ENCODE data around the gene ACTG1.
A peak's percentile ranks its signal among the peaks of the same experiment; 100 is the strongest.

Gene ACTG1

GRCh38 chr17:81517339-81518112 is 4.9 kb upstream of the ACTG1 start:
- no peak for DNase-seq (ENCODE audit: low spot score)

DNA sequence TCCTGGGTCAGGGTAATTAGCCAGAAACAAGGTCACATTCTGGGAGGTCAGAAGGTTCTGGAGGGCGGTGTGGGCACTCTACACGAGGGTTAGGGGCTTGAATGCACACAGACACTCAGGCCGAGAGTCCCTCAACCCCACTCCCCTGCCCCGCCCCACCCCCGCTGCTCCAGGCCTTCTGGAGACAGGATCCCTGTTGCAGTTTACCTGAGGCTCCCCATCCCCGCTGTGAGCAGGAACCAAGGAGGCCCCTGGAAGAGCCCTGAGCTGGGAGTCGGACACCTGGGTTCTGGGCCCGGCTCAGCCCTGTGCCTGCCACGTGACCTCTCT is 4.4 kb upstream of the ACTG1 start:
- no peak for DNase-seq (ENCODE audit: low spot score)

DNA sequence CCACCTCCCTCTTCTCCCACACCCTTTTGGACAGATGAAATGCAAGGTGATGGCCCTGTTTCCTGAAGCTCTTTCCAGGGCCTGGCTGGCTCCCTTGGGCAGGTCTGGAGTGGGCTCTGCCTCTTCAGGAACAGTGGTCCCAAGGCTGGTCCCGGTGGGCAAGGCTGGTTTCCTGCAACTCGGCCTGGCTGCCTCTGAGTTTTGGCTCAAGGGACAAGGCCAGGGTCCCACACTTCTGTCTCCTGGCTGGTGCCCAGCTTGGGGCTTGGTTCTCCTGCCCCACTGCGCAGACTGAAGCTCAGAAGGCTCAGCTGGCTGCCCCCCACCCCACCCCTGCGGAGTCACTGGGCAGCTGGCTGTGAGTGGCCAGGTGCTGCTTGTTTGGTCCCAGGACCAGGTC is 3.8 kb upstream of the ACTG1 start:
- no peak for DNase-seq (ENCODE audit: low spot score)

GRCh38 chr17:81515530-81516041 is 3.0 kb upstream of the ACTG1 start:
- DNase-seq (ENCODE audit: low spot score), result no peak

DNA sequence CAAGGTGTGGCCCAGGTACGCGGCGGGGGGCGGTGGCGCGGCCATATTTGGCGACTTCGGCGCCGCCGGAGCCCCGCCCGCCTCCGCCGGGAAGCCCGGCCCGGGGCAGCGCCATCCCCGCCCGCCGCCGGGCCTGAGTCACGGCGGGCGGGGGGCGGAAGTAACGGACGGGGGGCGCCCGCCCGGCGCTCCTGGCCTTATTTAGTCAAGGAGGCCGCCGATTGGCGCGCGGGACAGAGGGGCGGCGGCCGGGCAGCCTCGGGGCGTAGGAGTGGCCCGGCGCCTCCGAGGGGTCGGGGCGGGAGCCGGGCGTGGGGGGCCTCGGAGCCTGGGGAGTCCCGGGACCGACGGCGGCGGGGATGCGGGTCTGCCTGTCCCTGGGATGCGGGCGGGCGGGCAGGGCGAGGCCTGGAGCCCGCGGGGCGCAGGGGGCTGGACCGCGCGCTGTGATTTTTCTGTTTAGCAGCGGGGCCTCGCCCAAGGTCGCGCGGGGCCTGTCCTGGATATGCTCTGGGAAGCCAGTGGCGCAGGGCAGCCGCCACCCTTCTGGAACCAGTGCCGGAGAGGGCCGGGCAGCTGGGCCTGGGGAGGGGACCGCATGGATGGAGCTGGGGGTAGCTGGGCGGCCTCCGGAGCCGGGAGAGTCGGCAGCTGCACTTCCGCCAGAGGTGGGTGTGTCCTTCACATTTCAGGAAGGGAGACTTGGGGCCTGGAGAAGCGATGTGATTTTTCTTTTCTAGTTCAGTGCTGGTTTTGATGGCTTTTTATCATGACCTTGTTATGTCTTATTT is 2.3 kb upstream of the ACTG1 start:
- DNase-seq (ENCODE audit: low spot score), result peak; percentile 48

DNA sequence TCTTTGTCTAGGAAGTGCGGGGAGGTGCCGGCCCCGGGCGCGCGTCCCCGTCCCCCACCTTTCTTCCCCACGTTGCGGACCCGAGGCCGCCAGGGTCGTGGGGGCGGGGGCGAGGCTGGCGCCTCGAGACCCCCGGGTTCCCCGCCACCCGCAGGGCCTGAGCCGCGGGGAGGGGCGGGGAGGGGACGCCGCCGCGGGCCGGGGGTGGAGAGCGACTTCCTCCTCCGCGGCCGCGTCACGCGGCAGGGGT is 1.8 kb upstream of the ACTG1 start:
- no peak for DNase-seq (ENCODE audit: low spot score)

DNA sequence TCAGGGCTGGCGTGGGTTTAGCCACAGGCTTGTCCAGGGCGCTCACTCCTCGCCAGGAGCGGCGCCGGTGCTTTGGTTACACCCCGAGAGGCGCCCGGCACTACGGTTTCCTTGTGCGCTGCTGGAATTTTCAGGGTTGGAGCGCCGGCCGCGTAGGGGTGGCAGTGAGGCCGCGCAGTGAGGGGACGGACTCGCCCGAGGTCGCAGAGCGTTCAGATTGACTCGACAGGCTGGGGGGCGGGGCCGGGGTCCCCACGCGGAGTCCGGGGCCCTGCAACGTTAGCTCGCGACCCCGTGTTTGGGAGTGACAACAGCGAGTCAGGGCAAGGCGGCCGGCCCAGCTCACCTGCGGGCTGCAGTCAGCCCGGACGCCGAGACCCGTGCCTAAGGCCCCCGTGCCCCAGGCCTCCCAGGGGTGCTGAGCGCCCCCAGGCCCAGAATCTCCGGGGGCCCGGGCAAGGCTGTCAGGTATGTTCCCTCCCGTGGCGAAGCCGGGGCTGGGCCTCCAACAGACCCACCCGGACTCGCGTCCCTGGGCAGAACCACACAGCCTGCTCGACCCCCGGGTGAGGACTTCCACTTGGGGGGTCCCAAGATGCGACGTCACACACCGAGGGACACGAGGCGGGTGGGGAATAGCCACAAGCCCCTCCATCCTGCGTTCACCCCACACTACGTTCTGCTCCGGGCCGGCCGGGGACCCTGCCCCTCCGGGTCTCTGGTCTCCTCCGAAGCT is 1.3 kb upstream of the ACTG1 start:
- DNase-seq (ENCODE audit: low spot score), result peak; percentile 52

- DNase-seq (ENCODE audit: low spot score), result peak; percentile 49
Measured at GRCh38 chr17:81513372-81513752, 763 bp upstream of the ACTG1 start.

- no peak for DNase-seq (ENCODE audit: low spot score)
Measured at GRCh38 chr17:81511804-81512561, 616 bp downstream of the ACTG1 start.

DNA sequence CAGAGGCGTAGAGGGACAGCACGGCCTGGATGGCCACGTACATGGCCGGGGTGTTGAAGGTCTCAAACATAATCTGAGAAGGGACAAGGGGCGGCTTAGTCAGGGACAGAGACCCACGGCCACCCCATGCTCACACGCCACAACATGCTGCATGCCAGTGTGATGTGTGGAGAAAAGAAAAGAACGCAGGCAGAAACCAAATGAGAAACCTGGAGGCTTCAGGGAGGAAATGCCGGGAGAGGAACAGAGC is 1.1 kb downstream of the ACTG1 start:
- no peak for DNase-seq (ENCODE audit: low spot score)

GRCh38 chr17:81510785-81511553 is 1.6 kb downstream of the ACTG1 start:
- no peak for DNase-seq (ENCODE audit: low spot score)

DNA sequence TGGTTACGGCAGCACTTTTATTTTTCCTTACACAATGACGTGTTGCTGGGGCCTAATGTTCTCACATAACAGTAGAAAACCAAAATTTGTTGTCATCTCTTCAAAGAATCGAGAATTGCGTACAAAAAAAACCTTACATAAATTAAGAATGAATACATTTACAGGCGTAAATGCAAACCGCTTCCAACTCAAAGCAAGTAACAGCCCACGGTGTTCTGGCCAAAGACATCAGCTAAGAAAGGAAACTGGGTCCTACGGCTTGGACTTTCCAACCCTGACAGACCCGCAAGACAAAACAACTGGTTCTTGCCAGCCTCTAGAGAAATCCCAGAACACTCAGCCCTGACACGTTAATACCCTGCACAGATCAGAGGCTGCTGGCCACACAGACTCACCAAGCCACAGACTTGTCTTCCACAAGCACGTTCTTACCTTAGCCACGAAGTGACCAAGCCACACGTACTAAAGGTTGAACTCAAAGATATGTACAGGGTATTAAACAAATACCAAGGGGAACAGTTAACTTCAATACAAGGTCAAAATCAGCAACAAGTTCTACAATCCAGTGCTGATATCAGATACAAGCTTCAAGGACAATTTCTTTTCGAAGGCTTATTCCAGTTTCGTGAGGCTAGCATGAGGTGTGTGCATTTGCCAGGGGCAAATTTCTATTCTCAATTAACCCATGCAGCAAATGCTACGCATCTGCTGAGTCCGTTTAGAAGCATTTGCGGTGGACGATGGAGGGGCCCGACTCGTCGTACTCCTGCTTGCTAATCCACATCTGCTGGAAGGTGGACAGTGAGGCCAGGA is 2.4 kb downstream of the ACTG1 start:
- DNase-seq (ENCODE audit: low spot score), result no peak

DNA sequence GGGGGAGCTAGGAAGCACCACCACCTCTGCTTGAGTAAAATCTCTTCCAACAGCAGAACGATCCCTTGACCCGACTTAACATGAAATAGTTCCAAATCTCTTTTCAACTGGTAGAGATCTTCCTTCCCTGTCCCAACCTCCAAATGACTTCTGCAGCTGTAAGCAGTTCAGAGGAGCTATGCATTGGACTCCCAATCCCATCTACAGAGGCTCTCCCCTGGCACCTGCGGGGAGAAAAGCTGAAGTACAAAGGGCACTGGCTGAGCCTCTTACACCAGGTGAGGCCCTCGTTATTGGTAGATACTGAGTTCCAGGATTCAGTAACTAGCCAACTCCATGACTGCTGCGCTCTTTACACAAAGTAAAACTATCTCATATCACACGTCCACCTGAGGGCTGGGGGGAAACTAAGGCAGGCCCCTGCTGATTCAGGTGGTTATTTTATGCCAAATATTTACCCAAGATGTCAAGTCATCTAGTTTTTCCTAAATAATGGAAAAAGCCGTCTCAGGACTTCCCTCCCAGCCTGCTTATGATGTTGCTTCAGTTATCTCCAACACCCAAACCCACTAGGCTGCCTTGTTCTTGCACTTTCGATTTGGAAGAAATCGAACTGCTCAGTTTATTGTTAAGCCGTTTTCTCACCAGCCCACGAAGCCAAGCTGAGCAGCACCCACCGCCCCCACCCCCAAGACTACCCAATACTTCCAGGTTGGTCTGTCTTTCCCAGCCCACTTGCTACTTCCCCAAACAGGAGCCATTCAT is 3.2 kb downstream of the ACTG1 start:
- no peak for DNase-seq (ENCODE audit: low spot score)

DNA sequence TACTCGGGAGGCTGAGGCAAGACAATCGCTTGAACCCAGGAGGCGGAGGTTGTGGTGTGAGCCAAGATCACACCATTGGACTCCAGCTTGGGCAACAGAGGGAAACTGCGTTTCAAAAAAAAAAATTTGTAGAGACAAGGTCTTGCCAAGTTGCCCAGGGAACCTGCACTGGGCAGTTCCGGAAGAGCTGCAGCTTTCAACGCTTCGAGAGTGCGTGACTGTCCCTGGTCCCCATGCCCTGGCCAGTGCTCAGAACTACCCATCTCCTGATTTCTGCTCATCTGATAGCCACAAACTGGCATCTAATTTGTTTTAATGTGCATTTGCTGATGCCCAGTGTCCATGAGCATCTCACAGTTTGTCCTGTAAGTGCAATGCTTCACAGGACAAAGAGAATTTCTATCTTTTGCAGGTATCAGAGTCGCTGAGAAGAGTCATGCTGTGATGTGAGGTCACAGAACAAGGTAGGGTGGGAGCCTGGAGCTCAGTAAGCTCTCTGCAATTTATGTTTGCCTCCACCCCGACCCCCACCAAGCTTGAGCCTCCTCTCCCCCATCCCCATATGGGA is 3.9 kb downstream of the ACTG1 start:
- no peak for DNase-seq (ENCODE audit: low spot score)

GRCh38 chr17:81503619-81504018 is 9.0 kb downstream of the ACTG1 start:
- no peak for DNase-seq (ENCODE audit: low spot score)

DNA sequence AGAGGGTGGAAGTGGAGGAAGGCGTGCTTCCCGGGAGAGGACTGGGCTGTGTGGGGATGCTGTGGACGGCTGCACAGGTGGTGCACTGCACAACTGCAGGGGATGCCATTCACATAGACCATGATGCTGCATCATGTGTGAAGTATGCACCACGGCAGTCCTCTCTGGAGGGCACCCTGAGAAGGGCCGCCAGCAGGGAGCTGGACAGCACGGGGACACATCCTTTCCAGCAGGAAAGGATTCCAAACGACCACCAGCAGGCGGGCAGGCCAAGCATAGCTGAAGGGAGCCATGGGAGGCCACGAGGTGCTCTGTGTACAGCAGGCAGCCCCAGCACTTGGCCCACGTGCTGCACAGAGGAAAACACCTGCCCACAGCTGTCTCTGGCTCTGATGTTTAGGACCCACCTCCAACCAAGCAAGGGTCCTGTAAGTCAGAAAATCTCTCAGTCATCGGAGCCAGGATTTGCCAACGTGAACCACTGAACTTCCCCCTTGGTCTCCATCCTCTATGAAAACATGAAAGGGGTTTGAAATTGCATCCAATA is 10.1 kb downstream of the ACTG1 start:
- no peak for DNase-seq (ENCODE audit: low spot score)

DNA sequence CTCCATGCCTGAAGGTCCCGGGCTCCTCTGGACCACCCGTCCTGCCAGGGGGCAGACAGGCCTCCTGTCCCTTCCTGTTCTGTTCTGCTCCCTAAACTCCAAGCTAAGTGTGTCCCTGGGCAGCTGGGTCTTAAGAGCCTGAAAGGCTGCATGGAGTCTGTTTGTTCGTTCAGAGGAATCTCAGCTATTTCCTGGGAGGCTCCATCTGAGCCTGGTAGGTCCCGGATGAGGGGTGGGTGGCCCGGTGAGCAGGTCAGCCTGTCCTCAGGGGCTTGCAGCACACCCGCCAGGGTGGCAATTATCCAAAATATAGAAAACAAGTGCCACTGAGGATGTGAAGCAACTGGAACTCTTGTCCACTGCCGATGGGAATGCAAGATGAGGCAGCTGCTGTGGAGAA is 12.6 kb downstream of the ACTG1 start:
- no peak for DNase-seq (ENCODE audit: low spot score)

DNA sequence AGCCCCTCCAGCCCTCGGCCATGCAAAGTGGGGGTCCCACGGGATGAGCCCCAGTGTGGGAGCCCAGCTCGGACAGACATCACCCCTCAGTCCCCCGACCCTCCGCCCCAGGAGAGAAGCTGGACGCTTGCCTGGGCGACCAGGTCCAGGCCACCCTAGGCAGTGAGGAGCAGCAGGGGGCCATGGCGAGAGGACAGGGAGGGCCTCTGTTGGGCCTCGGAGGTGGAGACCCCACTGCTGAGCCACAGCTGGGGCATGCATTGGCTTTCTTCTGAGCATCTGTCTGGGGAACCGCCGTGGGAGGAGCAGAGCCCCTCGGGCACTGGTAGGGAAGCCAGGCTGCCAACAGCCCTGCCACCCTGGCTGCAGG is 13.0 kb downstream of the ACTG1 start:
- no peak for DNase-seq (ENCODE audit: low spot score)

DNA sequence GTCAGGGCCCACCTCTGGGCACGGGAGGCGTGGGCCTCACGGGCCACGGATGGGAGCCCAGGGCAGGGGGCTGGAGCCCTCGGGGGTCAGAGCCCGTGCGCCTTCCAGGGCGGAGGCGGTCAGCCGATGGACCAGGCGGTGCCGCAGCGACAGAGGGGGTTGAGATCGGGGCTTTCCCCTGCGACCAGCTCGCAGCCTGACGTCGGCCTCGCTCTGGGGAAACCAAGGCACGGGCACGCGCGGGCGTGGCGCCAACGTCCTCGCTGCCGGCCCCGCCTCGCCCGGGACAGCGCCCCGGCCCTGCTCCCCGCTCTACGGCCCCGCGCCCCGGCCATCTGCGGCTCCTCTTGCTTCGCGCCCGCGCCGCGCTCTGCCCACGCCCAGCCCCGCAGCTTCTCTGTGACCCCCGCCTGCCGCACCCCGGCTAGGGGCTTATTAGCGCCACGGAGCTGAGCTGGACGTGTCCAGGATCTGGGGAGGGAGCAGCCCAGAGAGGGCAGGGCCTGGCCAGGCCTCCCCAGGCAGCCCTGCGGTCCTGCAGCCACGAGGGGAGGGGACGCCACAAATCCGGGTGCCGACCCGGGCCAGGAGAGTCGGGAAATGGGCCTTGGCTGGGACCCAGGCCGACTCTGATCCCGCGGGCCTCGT is 13.5 kb downstream of the ACTG1 start:
- no peak for DNase-seq (ENCODE audit: low spot score)

Measured in COLO829 (cell line).